Esophagus muscularis mucosa (tissue), 4 donors: ENCODE results near the gene RELT. TPM values are rescaled to one million over a fixed set of nuclear protein-coding genes. Genes with fewer than 3 reads are reported as not detected.

Experiments
- DNase-seq: peaks from one replicate; pipeline ENCODE4 v3.0.0-alpha.2; 2017; ENCODE audit errors: extremely low spot score
- H3K27ac ChIP-seq, 4 donors: fragments of 200-600 bp; sonication (generic); replicated peaks in 1 of 4; 1 replicate in 3 of 4; 2 replicates in 1 of 4; pipeline ENCODE4 v1.5.1; 2016 to 2019; ENCODE audit warnings: mild to moderate bottlenecking in 1 of 4
- H3K27me3 ChIP-seq, 4 donors: fragments of 200-600 bp; sonication (generic); one replicate each; pipeline versions ENCODE4 v1.5.1 to v1.6.0; 2016 to 2019
- H3K36me3 ChIP-seq, 4 donors: fragments of 200-600 bp; sonication (generic); one replicate each; pipeline ENCODE4 v1.5.1; 2016 to 2019
- H3K4me1 ChIP-seq, 4 donors: fragments of 200-600 bp; sonication (generic); one replicate each; pipeline ENCODE4 v1.5.1; 2016 to 2019
- H3K4me3 ChIP-seq, 4 donors: fragments of 200-600 bp; sonication (generic); 1 replicate in 2 of 4; 2 replicates in 2 of 4; pipeline ENCODE4 v1.5.1; 2016 to 2019; ENCODE audit warnings: mild to moderate bottlenecking in 4 of 4, moderate library complexity in 1 of 4
- H3K9me3 ChIP-seq, 4 donors: fragments of 200-600 bp; sonication (generic); 1 replicate in 3 of 4; 2 replicates in 1 of 4; pipeline ENCODE4 v1.5.1; 2016 to 2019
- EP300 ChIP-seq: sonication (generic); formaldehyde crosslinking; IDR thresholded peaks from one replicate; pipeline ENCODE4 v1.6.1; 2017; ENCODE audit warnings: antibody characterized with exemption
- POLR2A ChIP-seq: fragments of 450-650 bp; IDR thresholded peaks from one replicate; pipeline ENCODE4 v1.6.1; 2017; ENCODE audit warnings: antibody characterized with exemption, moderate library complexity, mild to moderate bottlenecking, low read depth
- POLR2AphosphoS5 ChIP-seq, 2 donors: sonication (generic); formaldehyde crosslinking; IDR thresholded peaks; one replicate each; pipeline ENCODE4 v1.6.1; 2017; ENCODE audit warnings: antibody characterized with exemption in 2 of 2
- WGBS: methylation state at CpG from one replicate; pipeline ENCODE4 v1.1.5; 2018; 5-methylcytosine and 5-hydroxymethylcytosine counted together
- intact Hi-C: fragments of 100-400 bp; cut with DNase I; formaldehyde crosslinking; loops from one replicate; pipeline ENCODE4 v1.15.1; 2023
- total RNA-seq, 4 donors: library from RNA; depleted of rRNA; stranded (reverse); fragments of >200 nt; gene quantifications; one replicate each; pipeline versions ENCODE4 v1.1.0 to v1.2.1, GENCODE V29; 2016
- TF ChIP-seq, protein P1 (sequence below), 3 experiments: fragments of 200-600 bp in 2 of 3; fragments of 450-650 bp in 1 of 3; sonication (generic) in 2 of 3; IDR thresholded peaks; one replicate each; pipeline ENCODE4 v1.5.1; 2017 to 2019; ENCODE audit warnings: antibody characterized with exemption in 3 of 3, mild to moderate bottlenecking in 2 of 3, moderate library complexity in 1 of 3

Gene RELT
- total RNA-seq, 4 donors from 2014 or later, result 1.2 to 7.8 (median 2.2) TPM

DNA sequence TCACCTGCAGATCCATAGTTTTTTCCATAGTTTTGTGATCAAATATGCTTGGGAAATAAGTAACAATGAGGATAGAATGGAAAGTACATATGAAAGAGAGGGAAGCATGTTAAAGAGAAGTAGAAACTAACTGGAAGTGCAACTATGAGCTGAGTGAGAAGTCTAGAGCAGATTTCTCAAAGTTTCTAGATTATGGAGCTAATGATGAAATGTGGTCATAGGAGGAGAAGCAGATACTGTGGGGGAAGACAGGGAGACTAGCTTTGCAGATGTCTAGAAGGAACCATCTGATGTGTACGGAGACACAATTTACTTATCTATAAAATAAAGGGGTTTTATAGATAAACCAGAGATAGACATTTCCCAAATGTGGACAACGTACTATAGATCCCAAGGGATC lies 37.1 kb downstream of the RELT start:
- TF ChIP-seq, protein P1, sequence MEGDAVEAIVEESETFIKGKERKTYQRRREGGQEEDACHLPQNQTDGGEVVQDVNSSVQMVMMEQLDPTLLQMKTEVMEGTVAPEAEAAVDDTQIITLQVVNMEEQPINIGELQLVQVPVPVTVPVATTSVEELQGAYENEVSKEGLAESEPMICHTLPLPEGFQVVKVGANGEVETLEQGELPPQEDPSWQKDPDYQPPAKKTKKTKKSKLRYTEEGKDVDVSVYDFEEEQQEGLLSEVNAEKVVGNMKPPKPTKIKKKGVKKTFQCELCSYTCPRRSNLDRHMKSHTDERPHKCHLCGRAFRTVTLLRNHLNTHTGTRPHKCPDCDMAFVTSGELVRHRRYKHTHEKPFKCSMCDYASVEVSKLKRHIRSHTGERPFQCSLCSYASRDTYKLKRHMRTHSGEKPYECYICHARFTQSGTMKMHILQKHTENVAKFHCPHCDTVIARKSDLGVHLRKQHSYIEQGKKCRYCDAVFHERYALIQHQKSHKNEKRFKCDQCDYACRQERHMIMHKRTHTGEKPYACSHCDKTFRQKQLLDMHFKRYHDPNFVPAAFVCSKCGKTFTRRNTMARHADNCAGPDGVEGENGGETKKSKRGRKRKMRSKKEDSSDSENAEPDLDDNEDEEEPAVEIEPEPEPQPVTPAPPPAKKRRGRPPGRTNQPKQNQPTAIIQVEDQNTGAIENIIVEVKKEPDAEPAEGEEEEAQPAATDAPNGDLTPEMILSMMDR (IDR thresholded peaks at IDR 0.05), result no peak
- TF ChIP-seq EP300 (no peak), POLR2A (no peak), POLR2AphosphoS5 (IDR thresholded peaks at IDR 0.05) (no peak)
- peaks cover 0 to 37% (median 14%) of the 10 kb centered on the region in 4 donors for H3K36me3 ChIP-seq
- no peak overlapping the region for H3K4me3 ChIP-seq
- H3K27ac ChIP-seq, result no peak overlapping the region
- peaks cover 16 to 26% (median 22%) of the 10 kb centered on the region in 4 donors for H3K4me1 ChIP-seq
- no peaks in the 10 kb centered on the region for H3K9me3 ChIP-seq
- no peak for DNase-seq
- H3K27me3 ChIP-seq, result no peaks in the 10 kb centered on the region
- intact Hi-C loops, result no loop called here
- WGBS, result 88% methylated on average over 2 of the region's 2 CpGs

DNA sequence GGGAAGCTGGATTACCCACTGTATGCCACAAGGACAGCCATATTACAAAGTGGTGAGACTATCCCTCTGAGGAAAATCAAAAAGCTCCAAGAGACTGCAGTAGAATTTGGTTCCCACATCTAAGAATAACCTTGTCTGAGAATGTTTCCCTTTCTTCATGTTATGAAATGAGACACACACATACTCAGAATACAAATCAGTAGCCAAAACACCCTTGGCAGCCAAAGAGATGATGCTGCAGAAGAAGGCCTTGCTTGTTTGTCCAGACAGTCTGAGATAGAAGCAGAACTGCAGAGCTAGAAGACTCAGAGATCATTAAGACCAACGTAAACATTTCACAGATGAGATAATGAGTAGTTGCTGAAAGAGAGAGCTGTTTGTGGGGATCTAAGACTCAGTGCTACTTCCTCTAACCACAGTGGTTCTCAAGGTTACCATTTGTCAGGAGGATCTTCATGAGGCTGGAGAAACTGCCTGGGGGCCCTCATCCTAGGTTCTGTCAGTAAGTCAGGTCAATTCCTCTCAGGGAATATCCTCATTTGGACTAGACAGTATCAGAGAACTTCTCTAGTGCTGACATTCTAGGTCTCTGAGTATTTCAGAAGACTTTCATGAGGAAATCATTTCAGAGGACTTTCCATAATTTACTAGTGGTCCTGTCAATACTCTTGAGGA lies 38.9 kb downstream of the RELT start:
- no peaks in the 10 kb centered on the region for H3K27me3 ChIP-seq
- intact Hi-C loops, result no loop called here
- H3K9me3 ChIP-seq, result no peaks in the 10 kb centered on the region
- TF ChIP-seq POLR2AphosphoS5 (IDR thresholded peaks at IDR 0.05) (no peak), POLR2A (no peak), EP300 (no peak)
- TF ChIP-seq, protein P1 (IDR thresholded peaks at IDR 0.05), result no peak
- 83% methylated on average over 1 of the region's 1 CpG for WGBS
- H3K27ac ChIP-seq, result peak overlapping the region; percentile 2 to 43 (median 30)
- peaks cover 16 to 26% (median 22%) of the 10 kb centered on the region in 4 donors for H3K4me1 ChIP-seq
- no peak overlapping the region for H3K4me3 ChIP-seq
- peaks cover 0 to 31% (median 11%) of the 10 kb centered on the region in 4 donors for H3K36me3 ChIP-seq
- no peak for DNase-seq

DNA sequence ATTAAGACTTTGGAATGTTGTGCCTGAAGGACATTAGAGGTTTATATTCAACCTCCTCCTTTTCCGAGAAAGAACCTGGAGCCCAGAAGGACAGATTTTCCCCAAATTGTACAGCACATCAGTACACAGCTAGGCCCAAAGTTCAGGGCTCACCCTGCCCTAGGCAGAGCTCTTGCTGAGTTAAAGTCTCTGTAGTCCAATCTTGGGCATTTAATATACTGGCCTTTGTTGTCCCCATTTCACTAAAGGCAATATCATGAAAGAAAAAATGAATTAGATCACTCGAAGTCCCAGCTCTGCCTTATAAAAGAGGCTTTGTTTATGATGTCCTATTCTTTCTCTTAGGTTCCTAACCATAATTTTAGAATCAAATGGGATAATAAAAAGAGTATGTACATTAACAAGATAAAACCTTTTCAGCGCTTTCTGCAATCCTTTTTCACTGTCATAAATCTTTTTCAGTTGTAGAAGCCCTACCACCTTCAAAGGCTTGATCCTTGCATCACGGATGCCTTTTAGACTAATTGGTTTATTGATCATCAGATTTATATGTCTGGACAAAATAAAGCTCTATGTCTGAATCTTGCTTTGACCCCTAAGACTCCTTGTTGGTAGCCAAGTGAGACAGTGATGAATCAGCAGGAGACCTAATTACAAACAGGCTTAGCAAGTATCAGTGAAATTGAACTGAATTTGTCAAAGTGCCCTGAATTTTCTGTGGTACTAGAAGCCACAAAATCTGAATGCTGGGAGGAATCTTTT lies 39.8 kb downstream of the RELT start:
- Histone ChIP-seq H3K9me3 (no peaks in the 10 kb centered on the region), H3K27me3 (no peaks in the 10 kb centered on the region), H3K27ac (peak overlapping the region in 3 of 4 donors; percentile 8 to 43 (median 31)), H3K4me3 (no peak overlapping the region), H3K4me1 (peaks cover 16 to 26% (median 22%) of the 10 kb centered on the region in 4 donors), H3K36me3 (peaks cover 0 to 24% (median 11%) of the 10 kb centered on the region in 4 donors)
- intact Hi-C loops, result no loop called here
- 89% methylated on average over 4 of the region's 4 CpGs for WGBS
- no peak for DNase-seq
- TF ChIP-seq POLR2A, result no peak
- TF ChIP-seq, protein P1 (IDR thresholded peaks at IDR 0.05), result no peak
- TF ChIP-seq EP300, result no peak
- no peak for TF ChIP-seq POLR2AphosphoS5 (IDR thresholded peaks at IDR 0.05)

DNA sequence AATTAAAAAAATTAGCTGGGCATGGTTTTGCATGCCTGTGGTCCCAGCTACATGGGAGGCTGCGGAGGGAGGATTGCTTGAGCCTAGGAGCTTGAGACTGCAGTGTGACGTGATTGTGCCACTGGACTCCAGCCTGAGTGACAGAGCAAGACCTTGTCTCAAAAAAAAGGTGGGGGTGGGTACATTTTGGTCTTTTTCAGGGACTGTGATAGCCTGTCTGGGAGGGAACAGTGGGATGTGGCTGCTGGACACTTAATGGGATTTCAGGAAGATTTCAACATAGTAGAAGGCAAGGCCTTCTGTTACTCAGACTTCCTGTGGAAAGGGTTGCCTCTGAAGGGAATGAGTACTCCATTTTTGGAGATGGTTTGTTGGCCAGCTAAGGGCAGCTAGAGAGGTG lies 40.6 kb downstream of the RELT start:
- TF ChIP-seq, protein P1 (IDR thresholded peaks at IDR 0.05), result no peak
- TF ChIP-seq EP300, result no peak
- TF ChIP-seq POLR2AphosphoS5 (IDR thresholded peaks at IDR 0.05), result no peak
- no peak for TF ChIP-seq POLR2A
- intact Hi-C loops, result no loop called here
- H3K4me3 ChIP-seq, result no peak overlapping the region
- H3K36me3 ChIP-seq, result peaks cover 0 to 17% (median 9%) of the 10 kb centered on the region in 4 donors
- 100% methylated on average over 2 of the region's 2 CpGs for WGBS
- no peaks in the 10 kb centered on the region for H3K9me3 ChIP-seq
- no peaks in the 10 kb centered on the region for H3K27me3 ChIP-seq
- no peak for DNase-seq
- H3K27ac ChIP-seq, result peak overlapping the region in 2 of 4 donors; percentile 8 to 31
- H3K4me1 ChIP-seq, result peaks cover 16 to 26% (median 22%) of the 10 kb centered on the region in 4 donors
